ENCODE data around the gene SAMD4A.

The SAMD4A gene, protein sequence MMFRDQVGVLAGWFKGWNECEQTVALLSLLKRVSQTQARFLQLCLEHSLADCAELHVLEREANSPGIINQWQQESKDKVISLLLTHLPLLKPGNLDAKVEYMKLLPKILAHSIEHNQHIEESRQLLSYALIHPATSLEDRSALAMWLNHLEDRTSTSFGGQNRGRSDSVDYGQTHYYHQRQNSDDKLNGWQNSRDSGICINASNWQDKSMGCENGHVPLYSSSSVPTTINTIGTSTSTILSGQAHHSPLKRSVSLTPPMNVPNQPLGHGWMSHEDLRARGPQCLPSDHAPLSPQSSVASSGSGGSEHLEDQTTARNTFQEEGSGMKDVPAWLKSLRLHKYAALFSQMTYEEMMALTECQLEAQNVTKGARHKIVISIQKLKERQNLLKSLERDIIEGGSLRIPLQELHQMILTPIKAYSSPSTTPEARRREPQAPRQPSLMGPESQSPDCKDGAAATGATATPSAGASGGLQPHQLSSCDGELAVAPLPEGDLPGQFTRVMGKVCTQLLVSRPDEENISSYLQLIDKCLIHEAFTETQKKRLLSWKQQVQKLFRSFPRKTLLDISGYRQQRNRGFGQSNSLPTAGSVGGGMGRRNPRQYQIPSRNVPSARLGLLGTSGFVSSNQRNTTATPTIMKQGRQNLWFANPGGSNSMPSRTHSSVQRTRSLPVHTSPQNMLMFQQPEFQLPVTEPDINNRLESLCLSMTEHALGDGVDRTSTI

DNA sequence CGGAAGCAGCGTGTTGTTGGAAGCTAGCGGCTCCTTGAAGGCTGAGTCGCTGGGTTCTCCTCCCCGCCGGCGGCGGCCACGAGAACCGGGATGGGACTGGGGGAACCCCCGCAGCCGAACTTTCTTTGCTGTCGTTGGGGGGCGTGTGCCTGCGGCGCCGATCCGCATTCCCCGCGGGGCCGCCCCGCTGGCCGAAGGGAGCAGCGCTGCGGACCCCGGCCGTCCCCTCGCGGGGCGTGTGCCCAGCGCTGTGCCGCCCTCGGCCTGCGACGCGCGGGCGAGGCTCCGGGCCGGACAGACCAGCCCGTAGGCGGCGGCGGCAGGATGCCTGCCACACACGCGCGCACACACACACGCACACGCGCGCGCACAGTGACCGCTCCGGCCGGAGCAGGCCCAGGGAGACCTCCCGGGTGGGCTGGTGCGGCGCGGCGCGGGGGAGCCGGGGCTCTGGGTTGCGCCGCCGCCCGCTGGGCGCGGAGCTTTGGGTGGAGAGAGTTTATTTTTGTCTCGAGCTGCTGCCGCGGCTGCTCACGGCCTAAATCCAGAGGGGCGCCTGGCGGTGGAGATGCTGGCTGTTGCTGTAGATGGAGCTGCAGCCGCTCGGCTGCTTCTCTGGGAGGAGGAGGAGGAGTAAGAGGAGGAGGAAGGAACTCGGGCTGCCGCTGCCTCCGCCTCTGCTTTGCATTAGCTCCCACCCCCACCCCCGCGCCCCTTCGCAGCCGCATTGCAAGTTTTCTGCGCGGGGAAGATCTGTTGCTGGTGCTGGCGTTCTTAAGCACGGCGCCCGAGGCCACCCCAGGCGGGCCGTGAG lies at the start of gene SAMD4A:
SAMD4A (plus strand) TSS at position 719 of the 814 bp plus-strand sequence. CDS start 789 bp downstream, outside the sequence.
- Histone ChIP-seq H3K4me1 (ENCODE audit: low read depth, poor library complexity, severe bottlenecking) (peaks cover 4% of the 10 kb centered on the region), H3K79me2 (ENCODE audit: insufficient read depth, low read depth) (no peaks in the 10 kb centered on the region), H3K36me3 (ENCODE audit: insufficient read depth) (no peaks in the 10 kb centered on the region), H3K4me3 (IDR thresholded peaks at IDR 0.05; ENCODE audit: insufficient read depth, low read depth, low read length) (no peak within 1 kb of the TSS), H3K4me2 (peak within 1 kb of the TSS; percentile 79), H3K9ac (peak within 1 kb of the TSS; percentile 60; the same call in 1 of the 2 replicates), H3K27me3 (ENCODE audit: insufficient read depth, low read depth) (no peaks in the 10 kb centered on the region), H2AFZ (ENCODE audit: low read depth) (peak within 1 kb of the TSS; percentile 88), H3K27ac (peak within 1 kb of the TSS; percentile 28; the same call in 1 of the 2 replicates), H4K20me1 (ENCODE audit: insufficient read depth) (no peaks in the 10 kb centered on the region)
- TF ChIP-seq, protein P1, sequence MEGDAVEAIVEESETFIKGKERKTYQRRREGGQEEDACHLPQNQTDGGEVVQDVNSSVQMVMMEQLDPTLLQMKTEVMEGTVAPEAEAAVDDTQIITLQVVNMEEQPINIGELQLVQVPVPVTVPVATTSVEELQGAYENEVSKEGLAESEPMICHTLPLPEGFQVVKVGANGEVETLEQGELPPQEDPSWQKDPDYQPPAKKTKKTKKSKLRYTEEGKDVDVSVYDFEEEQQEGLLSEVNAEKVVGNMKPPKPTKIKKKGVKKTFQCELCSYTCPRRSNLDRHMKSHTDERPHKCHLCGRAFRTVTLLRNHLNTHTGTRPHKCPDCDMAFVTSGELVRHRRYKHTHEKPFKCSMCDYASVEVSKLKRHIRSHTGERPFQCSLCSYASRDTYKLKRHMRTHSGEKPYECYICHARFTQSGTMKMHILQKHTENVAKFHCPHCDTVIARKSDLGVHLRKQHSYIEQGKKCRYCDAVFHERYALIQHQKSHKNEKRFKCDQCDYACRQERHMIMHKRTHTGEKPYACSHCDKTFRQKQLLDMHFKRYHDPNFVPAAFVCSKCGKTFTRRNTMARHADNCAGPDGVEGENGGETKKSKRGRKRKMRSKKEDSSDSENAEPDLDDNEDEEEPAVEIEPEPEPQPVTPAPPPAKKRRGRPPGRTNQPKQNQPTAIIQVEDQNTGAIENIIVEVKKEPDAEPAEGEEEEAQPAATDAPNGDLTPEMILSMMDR (conservative IDR thresholded peaks at IDR 0.05; ENCODE audit: low read depth, low read length) = no peak

DNA sequence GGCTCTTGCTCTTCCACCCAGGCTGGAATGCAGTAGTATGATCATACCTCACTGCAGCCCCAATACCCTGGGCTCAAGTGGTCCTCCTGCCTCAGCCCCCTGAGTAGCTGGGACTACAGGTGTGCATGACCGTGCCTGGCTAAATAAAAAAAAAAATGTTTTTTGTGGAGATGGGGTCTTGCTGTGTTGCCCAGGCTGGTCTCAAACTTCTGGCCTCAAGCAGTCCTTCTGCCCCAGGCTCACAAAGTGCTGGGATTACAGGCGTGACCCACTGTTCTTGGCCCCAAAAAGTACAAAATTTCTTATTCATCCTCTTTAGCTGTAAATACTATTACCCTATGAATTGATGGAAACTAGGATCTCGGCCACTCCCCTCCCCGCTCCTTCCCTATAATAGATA lies 42.5 kb upstream of the SAMD4A start:
- H2AFZ ChIP-seq (ENCODE audit: low read depth) = no peak overlapping the region
- H3K4me2 ChIP-seq = no peak overlapping the region
- no peaks in the 10 kb centered on the region for H3K27me3 ChIP-seq (ENCODE audit: insufficient read depth, low read depth)
- H3K9ac ChIP-seq = no peak overlapping the region
- no peaks in the 10 kb centered on the region for H4K20me1 ChIP-seq (ENCODE audit: insufficient read depth)
- H3K27ac ChIP-seq = no peak overlapping the region
- H3K36me3 ChIP-seq (ENCODE audit: insufficient read depth) = no peaks in the 10 kb centered on the region
- TF ChIP-seq, protein P1 (conservative IDR thresholded peaks at IDR 0.05; ENCODE audit: low read depth, low read length) = no peak
- no peaks in the 10 kb centered on the region for H3K4me1 ChIP-seq (ENCODE audit: low read depth, poor library complexity, severe bottlenecking)
- H3K4me3 ChIP-seq (IDR thresholded peaks at IDR 0.05; ENCODE audit: insufficient read depth, low read depth, low read length) = no peak overlapping the region
- H3K79me2 ChIP-seq (ENCODE audit: insufficient read depth, low read depth) = no peaks in the 10 kb centered on the region

DNA sequence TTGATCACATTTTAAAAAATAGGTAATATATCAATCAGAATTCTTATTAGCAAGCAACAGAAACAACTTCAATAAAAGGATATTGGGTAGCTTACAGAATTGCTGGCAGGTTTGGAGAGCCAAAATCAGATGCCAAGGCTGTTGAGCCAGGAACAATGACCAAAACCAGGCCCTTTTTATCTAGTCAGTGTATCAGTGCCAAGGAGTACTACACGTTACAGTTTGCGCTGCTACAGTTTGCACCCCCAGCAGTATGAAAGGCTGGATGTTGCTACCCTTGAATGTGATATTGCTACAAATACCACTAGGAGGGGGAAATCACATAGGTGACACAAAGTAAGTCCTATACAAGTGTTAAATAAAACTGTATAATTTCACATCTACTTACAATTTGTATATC lies 38.0 kb upstream of the SAMD4A start:
- H3K4me3 ChIP-seq (IDR thresholded peaks at IDR 0.05; ENCODE audit: insufficient read depth, low read depth, low read length) = no peak overlapping the region
- H3K4me1 ChIP-seq (ENCODE audit: low read depth, poor library complexity, severe bottlenecking) = peaks cover 29% of the 10 kb centered on the region
- H4K20me1 ChIP-seq (ENCODE audit: insufficient read depth) = no peaks in the 10 kb centered on the region
- no peak overlapping the region for H3K4me2 ChIP-seq
- H3K79me2 ChIP-seq (ENCODE audit: insufficient read depth, low read depth) = no peaks in the 10 kb centered on the region
- no peaks in the 10 kb centered on the region for H3K27me3 ChIP-seq (ENCODE audit: insufficient read depth, low read depth)
- H3K36me3 ChIP-seq (ENCODE audit: insufficient read depth) = no peaks in the 10 kb centered on the region
- TF ChIP-seq, protein P1 (conservative IDR thresholded peaks at IDR 0.05; ENCODE audit: low read depth, low read length) = no peak
- no peak overlapping the region for H2AFZ ChIP-seq (ENCODE audit: low read depth)
- H3K27ac ChIP-seq = no peak overlapping the region
- H3K9ac ChIP-seq = no peak overlapping the region

DNA sequence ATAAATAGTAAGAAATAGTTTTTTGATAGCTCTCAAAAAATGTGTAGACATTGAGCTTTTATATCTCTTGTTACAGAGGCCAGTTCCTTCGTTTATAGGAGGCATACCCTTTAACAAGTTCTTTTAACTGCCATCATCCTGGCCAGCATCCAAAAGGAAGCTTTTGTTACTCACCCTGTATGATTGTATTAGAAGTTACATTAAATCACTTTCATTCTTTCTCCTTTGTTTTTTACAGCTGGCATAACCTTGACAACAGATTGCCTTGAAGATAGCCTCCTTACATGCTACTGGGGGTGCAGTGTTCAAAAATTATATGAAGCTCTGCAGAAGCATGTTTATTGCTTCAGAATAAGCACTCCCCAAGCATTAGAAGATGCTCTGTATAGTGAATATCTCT lies 37.1 kb upstream of the SAMD4A start:
- no peak overlapping the region for H3K9ac ChIP-seq
- no peaks in the 10 kb centered on the region for H3K79me2 ChIP-seq (ENCODE audit: insufficient read depth, low read depth)
- H3K4me3 ChIP-seq (IDR thresholded peaks at IDR 0.05; ENCODE audit: insufficient read depth, low read depth, low read length) = no peak overlapping the region
- H3K4me1 ChIP-seq (ENCODE audit: low read depth, poor library complexity, severe bottlenecking) = peaks cover 31% of the 10 kb centered on the region
- no peaks in the 10 kb centered on the region for H4K20me1 ChIP-seq (ENCODE audit: insufficient read depth)
- H3K36me3 ChIP-seq (ENCODE audit: insufficient read depth) = no peaks in the 10 kb centered on the region
- H2AFZ ChIP-seq (ENCODE audit: low read depth) = no peak overlapping the region
- no peak overlapping the region for H3K27ac ChIP-seq
- no peak overlapping the region for H3K4me2 ChIP-seq
- TF ChIP-seq, protein P1 (conservative IDR thresholded peaks at IDR 0.05; ENCODE audit: low read depth, low read length) = no peak
- no peaks in the 10 kb centered on the region for H3K27me3 ChIP-seq (ENCODE audit: insufficient read depth, low read depth)

All from KMS-11 (cell line).